Prostate gland (tissue), 2 donors: ENCODE results near the gene RNF10. TPM values are rescaled to one million over a fixed set of nuclear protein-coding genes. Genes with fewer than 3 reads are reported as not detected.
A peak's percentile ranks its signal among the peaks of the same experiment; 100 is the strongest.

Source experiments
- DNase-seq: peaks from one replicate; pipeline ENCODE4 v3.0.0-alpha.2; 2019; ENCODE audit warnings: low spot score
- H3K27ac ChIP-seq, 2 donors: fragments of 200-600 bp; sonication (generic); 2 replicates each; pipeline ENCODE4 v1.5.1; 2017 to 2019
- H3K27me3 ChIP-seq: fragments of 200-600 bp; sonication (generic); replicated peaks from 2 replicates; pipeline ENCODE4 v1.5.1; 2019; ENCODE audit not compliant: insufficient read depth
- H3K36me3 ChIP-seq, 2 donors: fragments of 200-600 bp; sonication (generic); 1 replicate in 1 of 2; 2 replicates in 1 of 2; pipeline versions ENCODE4 v1.5.1 to v1.8.1; 2017 to 2019
- H3K4me1 ChIP-seq: fragments of 200-600 bp; sonication (generic); replicated peaks from 2 replicates; pipeline ENCODE4 v1.5.1; 2019
- H3K4me3 ChIP-seq, 2 donors: fragments of 200-600 bp; sonication (generic); 2 replicates each; pipeline ENCODE4 v1.5.1; 2017 to 2019
- H3K9me3 ChIP-seq: fragments of 200-600 bp; sonication (generic); 2 replicates; pipeline ENCODE4 v1.5.1; 2017
- POLR2A ChIP-seq: fragments of 450-650 bp; IDR thresholded peaks from one replicate; pipeline ENCODE4 v1.6.1; 2016; ENCODE audit warnings: antibody characterized with exemption, mild to moderate bottlenecking
- POLR2AphosphoS5 ChIP-seq: sonication (generic); formaldehyde crosslinking; IDR thresholded peaks from one replicate; pipeline ENCODE4 v1.6.1; 2017; ENCODE audit warnings: antibody characterized with exemption
- WGBS: methylation state at CpG from one replicate; pipeline ENCODE4 v1.1.5; 2018; 5-methylcytosine and 5-hydroxymethylcytosine counted together
- intact Hi-C: fragments of 100-400 bp; cut with DNase I; formaldehyde crosslinking; loops from one replicate; pipeline ENCODE4 v1.14.2; 2022
- total RNA-seq, 2 donors: library from RNA; depleted of rRNA; stranded (reverse); fragments of >200 nt; gene quantifications; one replicate each; pipeline ENCODE4 v1.1.0, GENCODE V29; 2016
- TF ChIP-seq, protein P1 (sequence below), 4 experiments: fragments of 200-600 bp in 2 of 4; fragments of 450-650 bp in 2 of 4; sonication (generic) in 2 of 4; IDR thresholded peaks; 1 replicate in 3 of 4; 2 replicates in 1 of 4; pipeline ENCODE4 v1.5.1; 2016 to 2019; ENCODE audit warnings: antibody characterized with exemption in 4 of 4, mild to moderate bottlenecking in 2 of 4, moderate library complexity in 2 of 4

RNF10 gene
- total RNA-seq, 2 donors from 2014 or later = 95.3 to 251 TPM

- Histone ChIP-seq H3K4me3 (peak overlapping the region; percentile 70 to 76), H3K27ac (peak overlapping the region in 1 of 2 donors; percentile 33), H3K9me3 (no peaks in the 10 kb centered on the region), H3K36me3 (peaks cover 4 to 13% of the 10 kb centered on the region in 2 donors), H3K27me3 (no peaks in the 10 kb centered on the region), H3K4me1 (peaks cover 7% of the 10 kb centered on the region)
- TF ChIP-seq POLR2AphosphoS5 (no peak), POLR2A (no peak)
- TF ChIP-seq, protein P1, sequence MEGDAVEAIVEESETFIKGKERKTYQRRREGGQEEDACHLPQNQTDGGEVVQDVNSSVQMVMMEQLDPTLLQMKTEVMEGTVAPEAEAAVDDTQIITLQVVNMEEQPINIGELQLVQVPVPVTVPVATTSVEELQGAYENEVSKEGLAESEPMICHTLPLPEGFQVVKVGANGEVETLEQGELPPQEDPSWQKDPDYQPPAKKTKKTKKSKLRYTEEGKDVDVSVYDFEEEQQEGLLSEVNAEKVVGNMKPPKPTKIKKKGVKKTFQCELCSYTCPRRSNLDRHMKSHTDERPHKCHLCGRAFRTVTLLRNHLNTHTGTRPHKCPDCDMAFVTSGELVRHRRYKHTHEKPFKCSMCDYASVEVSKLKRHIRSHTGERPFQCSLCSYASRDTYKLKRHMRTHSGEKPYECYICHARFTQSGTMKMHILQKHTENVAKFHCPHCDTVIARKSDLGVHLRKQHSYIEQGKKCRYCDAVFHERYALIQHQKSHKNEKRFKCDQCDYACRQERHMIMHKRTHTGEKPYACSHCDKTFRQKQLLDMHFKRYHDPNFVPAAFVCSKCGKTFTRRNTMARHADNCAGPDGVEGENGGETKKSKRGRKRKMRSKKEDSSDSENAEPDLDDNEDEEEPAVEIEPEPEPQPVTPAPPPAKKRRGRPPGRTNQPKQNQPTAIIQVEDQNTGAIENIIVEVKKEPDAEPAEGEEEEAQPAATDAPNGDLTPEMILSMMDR (IDR thresholded peaks at IDR 0.05) = no peak
- DNase-seq = no peak
- intact Hi-C loops = loop anchor here (2.0 to 5.0 kb wide), 4 partner anchors 65 to 525 kb away; partner anchors contain the start of gene UNC119B
- WGBS = 39% methylated on average over 9 of the region's 9 CpGs
Observed at GRCh38 chr12:120581998-120582397, 47.8 kb downstream of the RNF10 start.

DNA sequence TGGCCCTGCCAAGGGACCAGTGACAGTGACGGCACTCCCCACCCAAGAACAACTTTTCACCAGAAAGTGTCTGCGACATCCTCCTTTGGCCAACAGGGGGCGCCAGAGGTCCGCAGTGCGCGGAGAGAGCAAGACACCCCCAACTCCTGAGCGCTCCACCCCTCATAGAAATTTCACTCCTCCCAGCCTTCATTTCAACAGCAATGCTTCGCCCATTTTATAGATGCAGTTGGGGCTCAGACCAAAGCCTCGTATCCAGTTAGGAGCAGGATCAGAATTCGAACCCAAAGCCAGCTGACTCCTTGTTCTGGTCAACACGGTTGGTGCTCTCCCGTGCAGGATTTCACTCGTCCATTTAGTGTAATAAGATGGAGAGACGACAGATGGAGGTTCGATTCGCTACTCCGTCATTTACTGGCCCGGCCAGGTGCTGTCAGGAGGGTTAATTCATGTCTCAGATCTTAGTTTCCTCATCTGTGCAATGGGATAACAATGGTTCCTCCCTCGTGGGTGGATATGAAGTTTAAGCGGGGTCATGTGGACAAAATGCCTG, 49.4 kb downstream of the RNF10 start:
- no peak for TF ChIP-seq POLR2AphosphoS5
- TF ChIP-seq, protein P1 (IDR thresholded peaks at IDR 0.05) = peak; percentile 78 to 89 (median 86)
- TF ChIP-seq POLR2A = no peak
- WGBS = 22% methylated on average over 19 of the region's 20 CpGs
- no peaks in the 10 kb centered on the region for H3K36me3 ChIP-seq
- no peaks in the 10 kb centered on the region for H3K27me3 ChIP-seq
- peak; percentile 46 for DNase-seq
- H3K4me3 ChIP-seq = no peak overlapping the region
- no peak overlapping the region for H3K27ac ChIP-seq
- peaks cover 7% of the 10 kb centered on the region for H3K4me1 ChIP-seq
- intact Hi-C loops = loop anchor here (5.0 kb wide), 3 partner anchors 64 to 524 kb away; no protein-coding TSS in a partner anchor
- no peaks in the 10 kb centered on the region for H3K9me3 ChIP-seq

DNA sequence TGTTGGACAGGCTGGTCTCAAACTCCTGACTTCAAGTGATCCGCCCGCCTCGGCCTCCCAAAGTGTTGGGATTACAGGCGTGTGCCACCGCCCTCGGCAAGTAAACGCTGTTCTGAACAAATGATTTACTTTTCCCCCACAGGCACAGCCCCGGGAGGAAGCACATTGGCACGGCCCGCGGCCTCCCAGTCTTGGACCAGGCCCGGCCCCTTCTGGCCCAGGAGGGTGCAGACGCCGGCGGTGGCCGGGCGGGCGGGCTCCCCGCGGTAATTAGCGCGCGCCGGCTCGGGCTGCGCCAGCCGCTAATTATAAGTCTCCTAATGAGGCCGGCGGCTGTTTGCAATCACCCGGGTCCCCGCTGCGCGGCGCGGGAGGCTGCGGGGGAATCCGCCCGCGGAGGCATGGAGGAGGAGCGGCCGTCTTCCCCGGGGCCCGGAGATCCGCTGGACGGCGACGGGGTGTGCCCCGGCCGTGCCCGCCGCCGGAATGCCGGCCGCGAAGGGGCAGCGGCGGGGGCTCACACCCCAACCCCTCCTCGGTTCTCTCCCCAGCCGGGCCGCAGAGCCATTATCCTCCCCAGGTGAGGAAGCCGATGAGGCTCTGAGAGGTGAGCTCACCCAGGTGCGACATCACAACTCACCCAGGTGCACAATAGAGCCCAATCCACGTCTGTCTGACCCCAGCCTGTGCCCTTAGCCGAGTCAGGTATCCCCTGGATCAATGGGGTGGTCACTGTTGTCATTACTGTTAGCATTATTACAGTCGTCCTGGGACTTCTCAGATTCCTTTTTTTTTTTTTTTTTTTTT, 50.4 kb downstream of the RNF10 start:
- peak; percentile 9 for DNase-seq
- H3K27ac ChIP-seq = no peak overlapping the region
- intact Hi-C loops = loop anchor here (5.0 kb wide), 3 partner anchors 63 to 523 kb away; no protein-coding TSS in a partner anchor
- H3K36me3 ChIP-seq = no peaks in the 10 kb centered on the region
- peaks cover 7% of the 10 kb centered on the region for H3K4me1 ChIP-seq
- H3K4me3 ChIP-seq = peak overlapping the region; percentile 26 to 33
- H3K27me3 ChIP-seq = no peaks in the 10 kb centered on the region
- 2% methylated on average over 62 of the region's 65 CpGs for WGBS
- TF ChIP-seq POLR2A = no peak
- TF ChIP-seq POLR2AphosphoS5 = no peak
- TF ChIP-seq, protein P1 (IDR thresholded peaks at IDR 0.05) = peak in 2 of 4 experiments; percentile 17 to 39
- H3K9me3 ChIP-seq = no peaks in the 10 kb centered on the region

DNA sequence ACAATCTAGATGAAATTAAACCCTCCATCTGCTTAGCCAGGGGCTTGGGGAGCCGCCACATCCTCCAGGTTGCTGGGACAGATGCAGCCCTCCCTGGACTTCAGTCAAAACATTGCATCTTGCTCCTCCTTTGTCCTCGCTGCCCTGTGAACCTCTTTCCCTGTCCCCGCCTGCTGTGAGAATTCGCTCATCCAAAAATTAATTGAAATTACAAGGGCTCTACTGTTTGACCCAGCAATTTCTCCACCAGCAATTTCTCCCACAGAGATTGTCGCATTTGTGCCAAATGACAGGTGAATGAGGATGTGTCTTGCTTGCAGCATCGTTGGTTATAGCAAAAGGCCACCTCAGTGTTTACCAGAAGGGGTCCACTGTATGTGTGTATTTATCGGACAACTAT, 52.0 kb downstream of the RNF10 start:
- no peaks in the 10 kb centered on the region for H3K27me3 ChIP-seq
- no peak overlapping the region for H3K4me3 ChIP-seq
- TF ChIP-seq POLR2AphosphoS5 = no peak
- H3K9me3 ChIP-seq = no peaks in the 10 kb centered on the region
- intact Hi-C loops = no loop called here
- H3K36me3 ChIP-seq = no peaks in the 10 kb centered on the region
- DNase-seq = no peak
- no peaks in the 10 kb centered on the region for H3K4me1 ChIP-seq
- no peak overlapping the region for H3K27ac ChIP-seq
- 69% methylated on average over 7 of the region's 7 CpGs for WGBS

DNA sequence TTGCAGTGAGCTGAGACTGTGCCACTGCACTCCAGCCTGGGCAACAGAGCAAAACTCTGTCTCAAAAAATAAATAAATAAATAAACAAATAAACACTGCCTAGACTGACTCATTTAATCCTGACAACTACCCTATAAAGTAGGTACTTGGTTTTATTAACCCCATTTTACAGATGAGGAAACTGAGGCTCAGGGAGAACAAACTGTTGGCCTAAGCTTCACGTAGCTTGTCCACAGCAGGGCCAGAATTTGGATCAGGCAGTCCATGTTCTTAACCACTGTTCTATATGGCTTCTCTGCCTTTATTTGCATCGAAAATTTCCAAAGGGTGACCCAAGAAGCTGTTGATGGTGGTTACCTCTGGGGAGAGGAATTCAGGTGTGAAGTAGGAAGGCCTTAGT, 52.7 kb downstream of the RNF10 start:
- no peaks in the 10 kb centered on the region for H3K4me1 ChIP-seq
- no peak for DNase-seq
- intact Hi-C loops = no loop called here
- H3K9me3 ChIP-seq = no peaks in the 10 kb centered on the region
- no peaks in the 10 kb centered on the region for H3K36me3 ChIP-seq
- H3K4me3 ChIP-seq = no peak overlapping the region
- no peaks in the 10 kb centered on the region for H3K27me3 ChIP-seq
- WGBS = 98% methylated on average over 2 of the region's 2 CpGs
- no peak overlapping the region for H3K27ac ChIP-seq
- no peak for TF ChIP-seq POLR2AphosphoS5
- TF ChIP-seq, protein P1 (IDR thresholded peaks at IDR 0.05) = no peak
- TF ChIP-seq POLR2A = no peak
